Stomach (tissue), 9 donors: ENCODE measurements around the gene DOCK11. TPM values are rescaled to one million over a fixed set of nuclear protein-coding genes. Genes with fewer than 3 reads are reported as not detected.

Experiments
- DNase-seq, 2 donors: peaks; one replicate each; pipeline versions ENCODE4 v3.0.0 to v3.0.0-alpha.2; 2013 to 2019
- H3K27ac ChIP-seq, 5 donors: fragments of 200-600 bp in 4 of 5; sonication (generic) in 4 of 5; one replicate each; pipeline ENCODE4 v1.5.1; 2013 to 2019; ENCODE audit warnings: mild to moderate bottlenecking in 1 of 5, moderate library complexity in 1 of 5
- H3K27me3 ChIP-seq, 3 donors: fragments of 200-600 bp; sonication (generic); one replicate each; pipeline ENCODE4 v1.5.1; 2017 to 2019; ENCODE audit warnings: mixed run types in 1 of 3
- H3K36me3 ChIP-seq, 4 donors: fragments of 200-600 bp; sonication (generic); 1 replicate in 3 of 4; 2 replicates in 1 of 4; pipeline ENCODE4 v1.5.1; 2016 to 2019
- H3K4me1 ChIP-seq, 4 donors: fragments of 200-600 bp; sonication (generic); one replicate each; pipeline ENCODE4 v1.5.1; 2016 to 2019
- H3K4me3 ChIP-seq, 4 donors: fragments of 200-600 bp; sonication (generic) in 3 of 4; one replicate each; pipeline ENCODE4 v1.5.1; 2016 to 2019; ENCODE audit warnings: mild to moderate bottlenecking in 1 of 4
- H3K9me3 ChIP-seq, 4 donors: fragments of 200-600 bp; sonication (generic); one replicate each; pipeline ENCODE4 v1.5.1; 2016 to 2019
- CTCF ChIP-seq, 7 experiments: fragments of 450-650 bp in 4 of 7; fragments of 200-600 bp in 3 of 7; sonication (generic) in 3 of 7; IDR thresholded peaks; one replicate each; pipeline ENCODE4 v1.5.1; 2016 to 2019; ENCODE audit warnings: antibody characterized with exemption in 7 of 7, control low read depth in 2 of 7, mild to moderate bottlenecking in 1 of 7
- EP300 ChIP-seq: sonication (generic); formaldehyde crosslinking; IDR thresholded peaks from one replicate; pipeline ENCODE4 v1.6.1; 2017; ENCODE audit warnings: antibody characterized with exemption
- POLR2A ChIP-seq, 4 donors: fragments of 450-650 bp; IDR thresholded peaks; one replicate each; pipeline ENCODE4 v1.6.1; 2016; ENCODE audit warnings: antibody characterized with exemption in 4 of 4, control low read depth in 2 of 4, mild to moderate bottlenecking in 1 of 4, moderate library complexity in 1 of 4
- POLR2AphosphoS5 ChIP-seq, 3 donors: sonication (generic); formaldehyde crosslinking; IDR thresholded peaks; one replicate each; pipeline ENCODE4 v1.6.1; 2016; ENCODE audit warnings: antibody characterized with exemption in 3 of 3
- WGBS, 5 donors: extraction: QIAGEN DNeasy Blood & Tissue Kit in 3 of 5; methylation state at CpG; one replicate each; pipeline versions ENCODE4 v1.1.5 to v1.1.7; 2013 to 2018; 5-methylcytosine and 5-hydroxymethylcytosine counted together
- intact Hi-C: fragments of 100-400 bp; cut with DNase I; formaldehyde crosslinking; loops from one replicate; pipeline ENCODE4 v1.15.1; 2023; ENCODE audit warnings: low total_unique reads
- polyA plus RNA-seq, 3 donors: library from polyadenylated mRNA; stranded (reverse); fragments of 200-250 nt; gene quantifications; one replicate each; pipeline ENCODE4 v1.2.3, GENCODE V29; 2013
- total RNA-seq, 5 donors: library from RNA; depleted of rRNA; stranded (reverse); fragments of >200 nt; gene quantifications; one replicate each; pipeline versions ENCODE4 v1.1.0 to v1.2.3, GENCODE V29; 2014 to 2016
- donor health status: healthy with polysubstance abuse.
- donor health status: Bipolar disorder and iron deficiency.
- donor health status: healthy.

The DOCK11 gene
- total and polyA plus RNA-seq, 8 donors: 3.5 to 34.0 (median 6.2) TPM

- H3K4me1 ChIP-seq: no peaks in the 10 kb centered on the region
- no peaks in the 10 kb centered on the region for H3K9me3 ChIP-seq
- no peak overlapping the region for H3K4me3 ChIP-seq
- no peak for DNase-seq
- intact Hi-C loops: no loop called here
- H3K36me3 ChIP-seq: peaks cover 0 to 10% (median 8%) of the 10 kb centered on the region in 4 donors
- WGBS, 5 donors: 76 to 88% (median 84%) methylated on average over 7 to 8 of the region's 8 CpGs
- H3K27ac ChIP-seq: no peak overlapping the region
- TF ChIP-seq CTCF (IDR thresholded peaks at IDR 0.05) (no peak), POLR2AphosphoS5 (IDR thresholded peaks at IDR 0.05) (no peak), EP300 (no peak), POLR2A (IDR thresholded peaks at IDR 0.05) (no peak)
- H3K27me3 ChIP-seq: no peaks in the 10 kb centered on the region
Observed at GRCh38 chrX:118621081-118621759, 125.6 kb downstream of the DOCK11 start.

GRCh38 chrX:118623062-118623461 lies 127.4 kb downstream of the DOCK11 start:
- WGBS, 5 donors: 69 to 96% (median 90%) methylated on average over 3 of the region's 3 CpGs
- no peaks in the 10 kb centered on the region for H3K27me3 ChIP-seq
- no peaks in the 10 kb centered on the region for H3K4me1 ChIP-seq
- no peak for DNase-seq
- H3K36me3 ChIP-seq: peaks cover 0 to 18% (median 8%) of the 10 kb centered on the region in 4 donors
- no peaks in the 10 kb centered on the region for H3K9me3 ChIP-seq
- intact Hi-C loops: no loop called here
- no peak for TF ChIP-seq CTCF (IDR thresholded peaks at IDR 0.05)
- no peak for TF ChIP-seq POLR2AphosphoS5 (IDR thresholded peaks at IDR 0.05)
- no peak for TF ChIP-seq EP300
- TF ChIP-seq POLR2A (IDR thresholded peaks at IDR 0.05): no peak
- H3K27ac ChIP-seq: no peak overlapping the region
- no peak overlapping the region for H3K4me3 ChIP-seq

GRCh38 chrX:118626346-118626745 lies 130.7 kb downstream of the DOCK11 start:
- Histone ChIP-seq H3K27ac (no peak overlapping the region), H3K27me3 (no peaks in the 10 kb centered on the region), H3K9me3 (no peaks in the 10 kb centered on the region), H3K4me3 (no peak overlapping the region), H3K36me3 (peaks cover 0 to 30% (median 11%) of the 10 kb centered on the region in 4 donors), H3K4me1 (no peaks in the 10 kb centered on the region)
- intact Hi-C loops: no loop called here
- WGBS, 5 donors: 60 to 89% (median 79%) methylated on average over 3 to 4 of the region's 4 CpGs
- no peak for TF ChIP-seq EP300
- TF ChIP-seq POLR2A (IDR thresholded peaks at IDR 0.05): no peak
- TF ChIP-seq CTCF (IDR thresholded peaks at IDR 0.05): no peak
- TF ChIP-seq POLR2AphosphoS5 (IDR thresholded peaks at IDR 0.05): no peak
- no peak for DNase-seq

- Histone ChIP-seq H3K9me3 (no peaks in the 10 kb centered on the region), H3K4me1 (no peaks in the 10 kb centered on the region), H3K27me3 (no peaks in the 10 kb centered on the region), H3K4me3 (no peak overlapping the region), H3K27ac (no peak overlapping the region), H3K36me3 (peaks cover 0 to 37% (median 17%) of the 10 kb centered on the region in 4 donors)
- intact Hi-C loops: no loop called here
- TF ChIP-seq CTCF (IDR thresholded peaks at IDR 0.05): peak in 1 of 7 experiments; percentile 21
- no peak for TF ChIP-seq POLR2AphosphoS5 (IDR thresholded peaks at IDR 0.05)
- no peak for DNase-seq
- 48 to 70% (median 63%) methylated on average over 5 of the region's 5 CpGs for WGBS, 5 donors
Observed at GRCh38 chrX:118627084-118627758, 131.6 kb downstream of the DOCK11 start.
